GM12892 (cell line): ENCODE results near the gene E2F3.

ENCODE experiments used
- DNase-seq: peaks from one replicate; pipeline ENCODE4 v3.0.0; 2011; ENCODE audit not compliant: insufficient read length
- FAIRE-seq: peaks from 2 replicates; lab custom pipeline; 2011; peaks lifted over from hg19 to GRCh38; lab: Jason Lieb, UNC
- POLR2A ChIP-seq: IDR thresholded peaks from 2 replicates; pipeline ENCODE4 v1.6.1; 2011; ENCODE audit warnings: low read depth, low read length, control low read depth
- POLR2AphosphoS5 ChIP-seq: IDR thresholded peaks from 2 replicates; pipeline ENCODE4 v1.6.1; 2011; ENCODE audit warnings: low read depth, low read length, control low read depth
- TAF1 ChIP-seq: IDR thresholded peaks from 2 replicates; pipeline ENCODE4 v1.6.1; 2011; ENCODE audit warnings: low read depth, mild to moderate bottlenecking, control low read depth, low read length, borderline replicate concordance

The E2F3 gene

DNA sequence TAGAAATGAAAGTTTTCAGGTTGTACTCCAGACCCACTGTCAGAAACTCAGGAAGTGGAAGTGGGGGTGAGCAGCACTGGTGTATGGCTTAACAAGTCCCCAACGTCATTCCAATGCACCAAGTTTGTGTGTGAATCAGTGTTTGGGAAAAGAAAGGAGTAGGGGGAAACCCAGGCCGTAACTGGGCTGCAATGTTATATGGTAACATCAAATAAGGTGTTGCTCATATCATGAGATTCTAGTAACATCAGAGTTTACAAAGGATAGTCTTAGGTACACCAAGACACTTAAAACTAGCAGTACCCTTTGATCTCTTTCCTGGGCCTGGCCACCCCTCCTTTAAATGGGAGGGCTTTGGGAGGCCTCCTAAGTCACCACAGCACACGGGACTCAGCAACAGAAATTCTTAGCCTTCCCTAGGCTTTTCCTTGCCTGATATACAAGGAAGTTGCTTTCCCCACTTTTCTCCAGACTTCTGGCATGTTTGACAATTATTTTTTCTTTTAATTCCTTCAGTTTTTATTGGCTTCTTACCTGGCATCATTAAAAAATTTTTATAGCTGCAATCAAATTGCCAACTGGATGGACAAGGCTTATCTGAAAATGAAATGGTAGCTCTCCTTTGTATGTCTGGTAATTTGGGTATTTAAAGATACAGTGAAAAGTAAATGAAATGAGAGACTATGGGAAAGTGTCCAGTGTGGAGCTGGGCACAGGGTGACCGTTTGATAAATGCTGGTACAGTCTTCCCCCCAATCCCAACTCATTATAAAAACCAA, 15.1 kb downstream of the E2F3 start:
- DNase-seq: no peak
- FAIRE-seq: peak; percentile 63
- TF ChIP-seq TAF1: no peak
- no peak for TF ChIP-seq POLR2AphosphoS5
- TF ChIP-seq POLR2A: no peak

DNA sequence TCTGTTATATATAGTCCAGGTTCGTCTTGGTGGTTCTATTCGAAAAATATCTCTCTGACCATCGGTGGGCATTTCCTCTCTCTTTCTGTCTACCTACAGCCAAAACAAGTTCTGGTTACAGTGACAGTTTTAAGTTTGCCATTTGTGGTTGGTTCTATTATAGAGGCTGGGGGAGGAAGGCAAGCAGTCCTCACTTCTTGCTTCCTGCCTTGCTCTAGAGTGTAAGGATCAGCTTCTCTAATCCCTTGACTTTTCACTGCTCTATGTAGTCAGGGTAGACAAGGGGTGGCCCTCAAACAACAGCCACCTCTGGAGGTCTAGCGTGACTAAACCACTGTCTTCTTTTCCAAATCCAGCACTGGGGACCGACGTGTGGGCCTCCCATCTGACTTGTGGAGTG, 16.1 kb downstream of the E2F3 start:
- TF ChIP-seq TAF1 (no peak), POLR2AphosphoS5 (no peak), POLR2A (no peak)
- no peak for DNase-seq
- FAIRE-seq: peak; percentile 76

DNA sequence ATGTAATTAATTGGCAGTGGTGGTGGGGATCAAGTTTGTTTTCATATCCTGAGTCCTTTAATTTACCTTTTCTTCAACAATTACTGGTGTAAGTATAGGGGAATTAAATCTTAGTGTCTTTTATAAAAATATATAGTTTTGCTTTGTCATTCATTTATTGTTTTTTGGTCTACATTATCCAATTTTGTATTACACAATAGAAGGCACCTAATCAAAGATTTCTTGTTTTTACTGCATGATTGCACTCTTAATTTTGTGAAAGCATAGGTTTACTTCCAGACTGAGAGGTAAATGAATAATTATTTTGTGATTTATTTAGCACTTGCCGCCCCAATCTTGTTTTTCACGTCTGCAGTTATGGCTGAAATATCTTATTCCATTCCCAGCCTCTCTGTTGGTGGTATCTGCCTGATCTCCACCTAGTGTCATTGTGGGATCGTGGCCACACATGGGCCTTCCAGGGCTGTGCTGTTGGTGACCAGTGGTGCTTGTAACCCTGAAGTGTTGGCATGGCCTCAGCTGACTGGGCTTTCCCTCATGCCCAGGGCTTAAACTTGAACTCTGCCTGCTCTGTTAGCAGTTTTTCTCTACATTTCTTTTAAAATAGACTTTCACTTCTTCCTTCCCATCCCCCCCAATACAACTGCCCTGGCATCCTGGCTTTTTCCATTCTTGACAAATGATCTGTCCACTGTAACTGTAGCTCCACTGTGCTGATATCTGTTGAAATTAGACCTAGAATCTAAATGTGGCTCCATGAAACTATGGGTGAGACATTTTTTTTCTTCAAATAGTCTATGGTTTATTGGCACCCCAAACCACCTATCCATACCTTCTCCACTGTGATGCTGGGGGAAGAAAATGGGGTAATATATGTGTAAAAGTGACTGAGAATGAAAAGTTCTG, 24.8 kb downstream of the E2F3 start:
- TF ChIP-seq POLR2AphosphoS5 (no peak), TAF1 (no peak), POLR2A (no peak)
- FAIRE-seq (peak; percentile 67), DNase-seq (no peak)

DNA sequence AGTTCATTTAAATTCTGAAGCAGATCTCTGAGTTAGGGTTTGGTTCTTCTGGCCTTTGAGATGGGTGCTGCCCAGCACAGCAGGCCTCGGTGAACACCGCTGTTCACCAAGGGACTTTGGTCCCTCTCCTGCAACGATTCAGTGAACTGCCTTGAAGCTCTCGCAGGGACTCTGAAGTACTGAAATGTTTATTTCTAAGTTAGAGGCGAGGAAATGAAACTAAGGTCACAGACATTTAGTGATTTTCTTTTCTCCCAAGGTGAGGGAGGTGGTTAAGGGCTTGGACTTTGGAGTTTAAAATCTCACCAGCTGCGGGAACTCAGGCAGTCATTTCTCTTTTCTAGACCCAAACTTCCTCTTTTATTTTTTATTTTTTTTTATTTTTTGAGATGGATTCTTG, 26.2 kb downstream of the E2F3 start:
- peak; percentile 31 for DNase-seq
- peak; percentile 44 for FAIRE-seq
- TF ChIP-seq TAF1 (no peak), POLR2AphosphoS5 (no peak), POLR2A (no peak)

DNA sequence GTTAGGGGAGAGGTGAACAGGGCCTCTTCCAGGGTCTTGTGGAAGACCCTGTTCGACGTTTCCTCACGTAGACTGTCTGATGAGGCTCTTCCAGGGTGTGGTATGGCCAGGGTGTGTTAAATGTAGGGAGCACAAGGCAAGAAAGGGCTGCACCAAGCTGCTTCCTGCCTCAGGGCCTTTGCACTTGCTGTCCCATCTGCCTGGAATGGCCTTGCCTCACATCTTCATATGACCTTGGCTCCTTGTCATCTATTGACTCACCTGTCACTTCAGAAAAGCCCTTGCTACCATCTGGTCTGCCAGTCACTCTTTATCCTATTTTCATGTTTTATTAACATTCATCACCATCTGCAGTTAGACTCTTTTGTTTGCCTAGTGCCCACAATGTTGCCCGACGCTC, 31.0 kb downstream of the E2F3 start:
- TF ChIP-seq POLR2AphosphoS5 (no peak), POLR2A (no peak), TAF1 (no peak)
- DNase-seq: no peak
- FAIRE-seq: no peak

DNA sequence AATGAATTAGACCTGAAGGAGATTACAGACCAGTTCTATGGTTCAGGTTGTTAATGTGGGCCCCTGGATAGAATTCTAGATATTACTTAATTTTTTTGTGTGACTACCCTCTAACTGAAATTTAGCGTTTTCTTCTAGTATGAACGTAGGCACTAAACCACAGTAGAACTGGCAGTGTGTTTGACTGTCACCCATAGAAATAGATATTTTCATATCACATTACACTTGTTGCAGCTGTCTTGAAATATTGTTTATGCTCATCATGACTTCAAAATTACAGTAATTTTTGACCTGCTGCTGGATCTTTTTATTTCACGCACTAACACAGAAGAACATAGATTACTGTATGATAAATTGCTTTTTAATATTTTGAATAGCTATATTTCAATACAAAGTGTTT, 31.6 kb downstream of the E2F3 start:
- TF ChIP-seq POLR2AphosphoS5: no peak
- no peak for TF ChIP-seq TAF1
- no peak for DNase-seq
- no peak for FAIRE-seq

DNA sequence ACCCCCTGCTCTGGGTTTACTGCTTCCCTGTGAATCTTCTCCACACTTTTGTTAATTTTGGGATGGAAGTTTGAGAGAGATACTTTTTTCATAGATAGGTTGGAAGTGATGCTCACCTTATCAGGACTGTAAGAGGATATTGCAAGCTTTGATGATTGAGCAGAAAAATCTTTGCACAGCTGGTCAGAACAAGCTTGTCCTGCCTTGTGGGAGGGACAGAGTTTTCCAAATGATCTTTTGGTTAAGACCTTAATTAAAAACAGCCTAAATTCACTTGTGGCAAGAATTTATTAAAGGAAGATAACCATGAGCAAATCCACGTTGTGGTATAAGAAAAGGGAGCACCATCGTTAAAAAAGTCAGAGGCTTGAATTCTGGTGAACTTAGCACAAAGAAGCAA, 32.2 kb downstream of the E2F3 start:
- FAIRE-seq: no peak
- no peak for DNase-seq
- TF ChIP-seq POLR2A: no peak
- TF ChIP-seq TAF1: no peak
- TF ChIP-seq POLR2AphosphoS5: no peak

DNA sequence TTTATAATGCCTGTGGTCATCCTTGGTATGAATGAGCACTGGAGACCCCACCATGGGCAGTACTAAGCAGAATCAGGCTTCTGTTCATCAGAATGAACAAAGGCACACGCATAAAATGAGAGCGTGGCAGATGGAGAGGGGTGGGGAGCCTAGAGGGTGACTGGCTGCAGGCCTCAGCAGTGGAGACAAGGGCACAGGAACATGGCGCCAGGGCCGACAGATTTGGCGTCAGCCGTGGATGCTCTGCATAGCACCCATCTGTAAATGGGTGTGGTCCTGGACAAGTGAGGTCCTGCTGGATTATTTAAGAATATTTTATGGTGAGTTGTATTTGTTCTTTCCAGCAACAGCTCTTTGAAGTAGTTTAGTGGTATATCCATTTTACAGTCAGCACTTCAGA, 33.1 kb downstream of the E2F3 start:
- no peak for TF ChIP-seq POLR2AphosphoS5
- no peak for TF ChIP-seq TAF1
- TF ChIP-seq POLR2A: no peak
- FAIRE-seq (no peak), DNase-seq (no peak)

DNA sequence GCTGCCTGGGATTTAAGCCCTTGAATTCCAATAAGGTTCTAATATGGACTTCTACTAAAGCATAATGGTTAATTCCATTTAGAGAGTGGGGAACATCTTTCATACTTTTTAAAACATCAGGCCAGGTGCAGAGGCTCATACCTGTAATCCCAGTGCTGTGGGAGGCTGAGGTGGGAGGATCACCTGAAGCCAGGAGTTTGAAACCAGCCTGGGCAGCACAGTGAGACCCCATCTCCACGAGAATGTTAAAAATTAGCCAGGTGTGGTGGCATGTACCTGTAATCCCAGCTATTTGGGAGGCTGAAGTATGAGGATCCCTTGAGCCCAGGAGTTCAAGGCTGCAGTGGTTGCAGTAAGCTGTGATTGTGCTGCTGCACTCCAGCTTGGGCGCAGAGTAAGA, 35.0 kb downstream of the E2F3 start:
- no peak for DNase-seq

DNA sequence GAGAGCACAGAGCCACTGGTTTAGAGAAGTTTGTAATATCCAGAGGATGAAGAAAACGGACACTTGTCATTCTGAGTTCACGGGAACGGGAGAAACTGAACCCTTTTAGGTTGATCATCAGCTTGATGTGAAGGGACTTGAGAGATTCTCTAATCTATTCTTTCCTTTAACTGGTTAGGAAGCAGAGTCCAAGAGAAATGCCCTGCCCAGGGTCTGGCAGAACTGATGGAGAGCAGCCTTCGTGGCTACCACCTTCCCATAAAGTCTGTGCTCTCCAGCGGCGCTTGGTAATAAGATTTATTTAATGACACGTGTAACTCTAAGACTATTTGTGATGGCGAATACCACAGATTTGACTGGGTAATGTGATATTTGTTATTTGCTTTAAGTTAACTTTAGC, 36.0 kb downstream of the E2F3 start:
- FAIRE-seq (no peak), DNase-seq (no peak)
- TF ChIP-seq POLR2A: no peak
- TF ChIP-seq TAF1: no peak
- no peak for TF ChIP-seq POLR2AphosphoS5

More for the DNA sequence above, 35.0 kb downstream of the E2F3 start:
- no peak for TF ChIP-seq POLR2A
- no peak for TF ChIP-seq POLR2AphosphoS5
- TF ChIP-seq TAF1: no peak
- FAIRE-seq: no peak

DNA sequence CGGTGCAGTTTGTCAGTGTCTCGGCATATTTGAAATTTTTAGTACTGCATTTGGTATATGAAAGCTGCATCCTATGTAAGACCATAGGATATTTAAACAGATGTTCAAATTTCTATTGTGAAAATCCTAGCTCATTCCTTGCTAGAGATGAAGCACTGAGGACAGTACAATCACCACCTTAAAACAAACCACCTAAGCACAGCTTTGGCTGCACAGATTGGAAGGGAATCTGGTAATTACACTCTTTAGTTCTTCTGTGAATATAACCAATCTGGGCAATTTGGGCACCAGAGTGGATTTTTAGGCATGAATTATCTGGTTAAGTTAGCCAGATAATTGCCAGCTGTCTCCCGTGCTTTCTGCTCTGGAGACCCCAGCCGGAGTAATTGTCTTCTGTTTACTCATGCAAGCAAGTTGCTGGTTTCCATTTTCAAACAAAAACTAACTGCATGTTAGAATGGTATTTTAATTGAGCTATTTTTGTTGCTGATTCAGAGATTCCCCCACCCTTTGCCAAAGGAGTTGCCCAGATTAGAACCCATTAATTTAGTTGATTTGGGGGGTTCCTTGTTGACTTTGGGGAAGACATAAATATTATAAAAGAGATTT, 36.9 kb downstream of the E2F3 start:
- TF ChIP-seq TAF1 (no peak), POLR2A (no peak), POLR2AphosphoS5 (no peak)
- DNase-seq (no peak), FAIRE-seq (no peak)

DNA sequence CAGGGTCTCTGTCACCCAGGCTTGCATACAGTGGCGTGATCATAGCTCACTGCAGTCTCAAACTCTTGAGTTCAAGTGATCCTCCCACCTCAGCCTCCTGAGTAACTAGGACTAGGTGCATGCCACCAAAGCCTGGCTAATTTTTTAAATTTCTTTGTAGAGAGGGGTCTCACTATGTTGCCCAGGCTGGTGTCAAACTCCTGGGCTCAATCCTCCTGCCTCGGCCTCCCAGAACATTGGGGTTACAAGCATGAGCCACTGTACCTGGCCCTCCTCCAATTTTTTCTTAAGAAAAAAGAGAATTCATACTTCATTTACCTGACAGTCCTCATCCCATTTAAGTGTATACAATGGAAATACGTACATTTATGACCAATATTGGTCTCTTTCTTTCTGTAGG, 37.9 kb downstream of the E2F3 start:
- TF ChIP-seq POLR2AphosphoS5 (no peak), TAF1 (no peak), POLR2A (no peak)
- FAIRE-seq (no peak), DNase-seq (no peak)
